HS-27A (cell line): ENCODE measurements around the gene C9orf153.
"Not testable (repeated sequence)": the region's sequence is repeated elsewhere in the genome, so short reads cannot be mapped to it uniquely, and the experiment has no call there.

Experiments
- DNase-seq: peaks from one replicate; pipeline ENCODE4 v3.0.0-alpha.2; 2012; ENCODE audit warnings: low read depth, missing footprints

The C9orf153 gene

GRCh38 chr9:86259557-86259956, at the start of gene C9orf153:
C9orf153 (minus strand) TSS chr9:86259657; CDS start chr9:86229603, 30,054 bp downstream.
- DNase-seq, result no peak

DNA sequence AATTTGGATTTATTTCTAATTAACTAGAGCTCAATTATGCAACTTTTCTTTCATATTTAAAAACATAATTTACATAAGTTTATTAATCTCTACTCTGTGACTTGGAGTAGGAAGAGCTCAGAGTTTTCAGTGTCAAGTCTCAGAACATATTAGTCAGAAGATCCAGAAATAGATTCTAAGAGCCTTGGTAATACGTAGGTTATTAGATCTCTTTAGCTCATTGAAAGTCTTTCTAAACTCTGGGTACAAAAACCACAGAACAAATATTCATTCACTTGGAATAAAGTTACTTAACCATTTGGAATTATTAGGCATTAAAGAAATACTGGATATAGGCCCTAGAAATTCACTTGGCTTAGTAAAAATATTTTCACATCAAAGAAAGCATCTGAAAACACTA, 49.2 kb upstream of the C9orf153 start:
- no peak for DNase-seq

- DNase-seq, result no peak
Measured at GRCh38 chr9:86304236-86304730, 44.8 kb upstream of the C9orf153 start.

DNA sequence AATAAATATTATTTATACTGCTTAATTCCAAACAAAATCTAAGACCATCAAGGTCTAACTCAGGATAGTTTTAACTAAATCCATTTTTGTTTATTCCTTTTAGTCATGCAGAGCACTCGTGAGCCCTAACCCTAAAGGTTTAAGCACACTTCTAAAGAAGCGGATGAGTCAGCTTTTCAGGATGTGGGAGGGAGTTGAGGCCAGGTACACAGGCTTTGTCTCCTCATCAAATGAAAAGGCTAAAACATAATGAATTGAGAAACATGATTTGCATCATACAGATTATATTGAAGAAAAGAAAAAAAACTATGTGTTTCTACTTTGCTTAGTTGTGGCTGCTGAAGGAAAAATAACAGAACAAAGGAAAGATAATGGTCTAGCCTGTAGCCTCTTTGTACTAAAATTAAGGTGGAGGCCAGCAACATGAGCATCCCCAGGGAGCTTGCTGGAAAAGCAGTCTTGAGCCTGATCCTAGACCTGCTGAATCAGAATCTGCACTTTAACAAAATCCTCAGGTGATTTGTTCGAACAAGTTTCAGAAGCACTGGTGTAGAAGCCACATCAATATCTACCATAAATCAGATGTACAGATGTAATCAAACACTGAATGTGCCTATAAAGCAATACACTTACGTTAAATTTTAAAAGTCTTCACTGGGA, 44.0 kb upstream of the C9orf153 start:
- DNase-seq, result no peak

- no peak for DNase-seq
Measured at GRCh38 chr9:86301686-86302085, 42.2 kb upstream of the C9orf153 start.

GRCh38 chr9:86300701-86301100, 41.2 kb upstream of the C9orf153 start:
- no peak for DNase-seq

GRCh38 chr9:86298873-86299272, 39.4 kb upstream of the C9orf153 start:
- DNase-seq, result no peak

DNA sequence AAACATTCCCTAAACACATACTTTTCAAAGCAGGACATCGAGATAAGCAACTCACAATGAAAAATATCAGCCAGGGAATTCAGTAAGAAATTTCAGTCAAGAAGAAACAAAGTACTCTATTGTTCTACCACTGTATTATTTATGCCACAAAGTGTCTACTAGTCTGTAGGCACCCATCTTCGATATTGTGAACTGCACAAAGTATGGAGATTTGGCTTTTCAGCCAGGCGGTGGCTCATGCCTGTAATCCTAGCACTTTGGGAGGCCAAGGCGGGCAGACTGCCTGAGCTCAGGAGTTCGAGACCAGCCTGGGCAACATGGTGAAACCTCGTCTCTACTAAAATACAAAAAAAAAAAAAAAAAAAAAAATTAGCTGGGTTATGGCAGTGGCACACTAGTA, 30.9 kb upstream of the C9orf153 start:
- DNase-seq, result not testable (repeated sequence)

GRCh38 chr9:86288499-86289198, 29.2 kb upstream of the C9orf153 start:
- no peak for DNase-seq

DNA sequence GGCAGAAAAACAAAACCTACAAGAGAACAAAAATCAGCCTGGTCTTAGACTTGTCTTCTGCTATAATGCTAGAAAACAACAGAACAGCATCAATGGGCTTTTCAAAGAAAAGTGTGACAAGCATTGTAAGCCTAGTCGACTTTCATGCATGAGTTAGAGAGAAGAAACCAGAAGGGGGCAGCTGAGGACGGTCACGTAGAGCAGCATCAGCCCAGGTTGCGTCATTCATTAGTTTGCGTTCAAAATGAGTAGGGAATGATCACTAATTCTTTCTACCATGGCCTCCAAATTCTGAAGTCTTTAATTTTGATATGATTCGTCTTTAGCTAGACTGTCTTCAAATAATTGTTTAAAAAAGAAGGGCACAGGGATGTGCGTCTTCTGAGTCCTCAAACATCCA, 27.6 kb upstream of the C9orf153 start:
- DNase-seq, result no peak

DNA sequence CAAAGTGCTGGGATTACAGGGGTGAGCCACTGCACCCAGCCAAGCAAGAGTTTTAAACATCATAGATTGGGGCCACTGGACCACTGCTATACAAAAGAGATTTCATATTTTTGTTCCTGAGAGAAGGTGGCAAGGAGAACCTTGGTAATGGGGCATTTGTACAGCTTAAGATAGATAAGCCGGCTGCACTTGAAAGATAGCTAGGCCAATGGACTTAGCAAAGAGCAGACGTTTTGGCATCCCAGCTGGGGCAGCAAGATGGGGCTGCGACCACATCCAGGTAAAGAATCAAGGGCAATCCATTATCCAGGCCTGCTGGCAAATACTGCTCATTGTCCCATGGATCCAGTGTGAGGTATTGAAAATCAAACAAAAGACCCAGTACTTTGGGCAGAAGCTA, 26.8 kb upstream of the C9orf153 start:
- DNase-seq, result no peak

GRCh38 chr9:86285261-86285660, 25.8 kb upstream of the C9orf153 start:
- no peak for DNase-seq

GRCh38 chr9:86282979-86283535, 23.6 kb upstream of the C9orf153 start:
- DNase-seq, result no peak

DNA sequence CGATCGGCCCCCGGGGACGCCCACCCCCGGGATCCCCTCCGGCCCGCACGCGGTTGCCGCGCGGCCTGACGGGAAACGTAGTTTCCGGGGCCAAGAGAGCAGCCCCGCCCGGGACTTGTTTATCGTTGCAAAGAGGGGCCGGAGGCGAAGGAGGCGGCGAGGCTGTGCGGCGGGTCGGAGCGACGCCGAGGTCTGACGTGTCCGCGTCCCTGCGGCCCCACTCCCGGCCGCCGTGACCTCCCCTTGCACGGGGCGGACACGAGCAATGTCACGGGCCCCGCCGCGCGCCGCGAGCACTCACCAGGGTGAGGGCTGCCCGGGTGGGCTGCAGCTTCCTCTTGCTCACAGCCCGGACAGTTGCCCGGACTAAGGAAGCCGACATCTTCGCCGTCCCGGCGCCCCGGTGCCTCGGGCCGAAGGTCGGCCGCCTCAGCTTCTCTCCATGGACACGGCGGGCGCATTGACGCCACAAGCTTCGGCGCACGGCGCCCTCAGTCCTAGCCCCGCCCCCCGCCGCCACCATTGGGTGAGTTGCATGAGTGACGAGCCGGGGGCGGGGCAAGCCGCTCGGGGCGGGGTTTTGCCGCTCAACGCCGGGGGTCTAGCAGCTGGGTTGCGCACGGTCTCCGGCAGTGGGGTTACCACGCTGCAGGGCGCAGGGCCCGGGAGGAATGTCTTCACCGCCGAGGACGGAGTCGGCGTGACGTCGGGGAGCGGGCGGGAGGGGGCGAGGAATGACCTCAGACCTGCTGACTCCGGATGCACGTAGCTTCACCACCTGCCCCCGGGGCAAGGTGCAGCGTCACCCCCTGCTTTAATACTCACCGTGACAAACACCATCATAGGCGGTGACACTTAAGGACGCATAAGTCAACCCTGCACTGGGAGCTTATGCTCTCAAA, 22.9 kb upstream of the C9orf153 start, which contains the start of gene ISCA1:
TSS of gene ISCA1 (minus strand) at position 462 of the 902 bp plus-strand sequence. CDS start at position 382, 80 bp downstream.
- peak; percentile 75 for DNase-seq

DNA sequence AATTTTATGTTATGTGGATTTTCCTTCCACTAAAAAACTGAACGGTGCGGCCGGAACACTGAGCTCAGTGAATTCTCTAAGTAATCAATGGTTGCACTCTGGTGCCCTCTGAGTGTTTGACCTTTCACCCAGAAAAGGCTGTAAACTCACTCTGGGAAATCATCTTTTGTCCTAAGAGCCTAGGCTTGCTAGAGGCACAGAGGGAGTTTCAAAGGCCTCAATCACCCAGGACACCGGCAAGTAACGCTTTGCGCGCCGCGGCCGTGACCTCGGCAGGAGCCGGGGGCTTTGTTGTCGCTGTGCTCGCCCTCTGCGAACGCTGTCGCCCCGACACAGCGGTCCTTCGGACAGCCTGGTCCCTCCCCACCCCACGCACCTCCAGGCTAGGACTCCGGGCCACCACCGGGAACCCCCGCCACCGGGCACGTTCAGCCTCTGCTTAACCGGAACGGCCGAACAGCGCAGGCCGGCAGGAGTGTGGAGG, 22.2 kb upstream of the C9orf153 start:
- DNase-seq, result no peak

DNA sequence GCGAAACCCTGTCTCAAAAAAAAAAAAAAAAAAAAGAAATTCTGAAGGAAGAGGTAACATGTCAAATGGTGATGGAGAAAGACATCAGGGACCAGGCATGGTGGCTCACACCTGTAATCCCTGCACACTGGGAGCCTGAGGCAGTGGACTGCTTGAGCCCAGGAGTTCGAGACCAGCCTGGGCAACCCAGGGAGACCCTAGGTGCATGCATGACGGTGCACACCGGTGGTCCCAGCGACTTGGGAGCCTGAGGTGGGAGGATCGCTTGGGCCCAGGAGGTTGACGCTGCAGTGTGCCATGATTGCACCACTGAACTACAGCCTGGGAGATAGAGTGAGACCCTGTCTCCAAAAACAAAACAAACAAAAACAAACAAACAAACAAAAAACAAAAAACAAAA, 21.1 kb upstream of the C9orf153 start:
- no peak for DNase-seq

DNA sequence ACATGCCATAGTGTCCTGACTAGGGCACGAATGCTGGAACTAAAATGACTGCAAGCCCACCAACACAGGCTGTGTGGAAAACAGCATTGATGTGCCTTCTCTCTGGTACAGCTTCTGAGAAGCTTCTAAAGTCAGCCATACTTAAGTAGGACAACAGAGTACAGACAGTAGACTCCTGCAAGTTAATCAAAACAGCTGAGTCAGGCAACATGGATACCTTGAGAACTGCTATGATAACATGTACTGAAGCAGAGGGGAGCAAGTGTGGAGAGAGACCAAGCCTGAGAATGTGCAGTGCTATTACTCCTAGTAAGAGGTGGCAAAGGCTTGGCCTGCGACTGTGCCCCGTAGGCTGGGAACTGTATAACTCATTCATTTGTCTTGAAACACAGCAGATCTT, 20.4 kb upstream of the C9orf153 start:
- DNase-seq, result no peak

DNA sequence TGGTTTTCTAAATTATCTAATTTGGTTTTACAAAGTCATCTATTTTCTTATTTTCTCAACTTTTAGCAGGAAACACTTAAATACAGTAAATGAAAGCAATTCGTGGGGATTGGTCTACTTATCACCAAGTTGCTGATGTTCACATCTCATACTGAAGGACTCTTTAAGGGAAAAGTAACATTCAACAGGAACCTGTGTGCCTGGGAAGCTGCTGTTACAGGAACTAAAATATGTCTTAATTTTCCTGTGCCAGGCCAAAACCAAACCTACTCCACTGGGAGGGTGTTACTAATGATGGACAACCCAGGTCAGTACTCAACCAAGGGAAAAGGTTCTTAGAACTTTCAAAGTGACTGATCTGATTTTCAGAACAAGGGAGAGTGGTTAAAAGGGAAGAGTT, 17.6 kb upstream of the C9orf153 start:
- no peak for DNase-seq

DNA sequence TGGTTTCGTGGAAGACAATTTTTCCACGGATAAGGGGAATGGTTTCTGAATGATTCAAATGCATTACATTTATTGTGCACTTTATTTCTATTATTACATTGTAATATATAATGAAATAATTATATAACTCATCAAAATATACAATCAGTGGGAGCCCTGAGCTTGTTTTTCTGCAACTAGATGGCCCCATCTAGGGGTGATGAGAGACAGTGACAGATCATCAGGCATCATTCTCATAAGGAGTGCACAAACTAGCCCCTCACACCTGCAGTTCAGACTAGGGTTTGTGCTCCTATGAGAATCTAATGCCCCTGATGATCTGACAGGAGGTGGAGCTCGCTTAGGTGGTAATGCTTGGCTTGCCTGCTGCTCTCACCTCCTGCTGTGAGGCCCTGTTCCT, 16.5 kb upstream of the C9orf153 start:
- no peak for DNase-seq

GRCh38 chr9:86274821-86275643, 15.6 kb upstream of the C9orf153 start:
- no peak for DNase-seq

DNA sequence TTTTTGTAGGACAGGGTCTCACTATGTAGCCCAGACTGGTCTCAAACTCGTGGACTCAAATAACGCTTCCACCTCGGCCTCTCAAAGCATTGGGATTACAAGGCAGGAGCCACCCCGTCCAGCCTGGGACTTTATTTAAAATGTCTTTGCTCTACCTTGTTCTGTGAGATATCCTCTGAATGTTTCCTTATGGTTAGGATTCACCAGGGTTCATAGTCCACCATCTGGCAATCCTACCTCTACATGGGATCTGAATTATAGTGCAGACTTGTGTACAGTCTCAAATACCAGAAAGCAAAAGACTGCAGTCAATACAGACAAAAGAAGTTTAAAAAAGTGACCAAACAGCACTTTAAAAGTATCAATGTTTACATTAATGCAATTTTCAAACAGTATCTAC, 12.8 kb upstream of the C9orf153 start:
- no peak for DNase-seq
